OCI-LY1 (cell line): Measurements from ENCODE around the gene FCRL1.
A peak's percentile ranks its signal among the peaks of the same experiment; 100 is the strongest.

ENCODE experiments used
- H2AFZ ChIP-seq: fragments of 200-600 bp; sonication (generic), shearing (Covaris generic); 2 replicates; pipeline ENCODE4 v1.6.0; 2014; ENCODE audit warnings: antibody characterized with exemption, mild to moderate bottlenecking, low read length
- H3F3A ChIP-seq: fragments of 200-600 bp; sonication (generic), shearing (Covaris generic); 2 replicates; pipeline ENCODE4 v1.6.0; 2014; ENCODE audit warnings: mild to moderate bottlenecking, antibody characterized with exemption, low read length, moderate library complexity; ENCODE audit not compliant: insufficient read depth
- H3K27ac ChIP-seq: fragments of 200-600 bp; sonication (generic); 2 replicates; pipeline ENCODE4 v1.5.1; 2014; ENCODE audit warnings: low read length, mixed run types, mild to moderate bottlenecking, low read depth; ENCODE audit not compliant: poor library complexity, severe bottlenecking
- H3K27me3 ChIP-seq: fragments of 200-600 bp; sonication (generic); 2 replicates; pipeline ENCODE4 v1.6.0; 2014; ENCODE audit warnings: antibody characterized with exemption, mild to moderate bottlenecking, low read length, moderate library complexity; ENCODE audit not compliant: insufficient read depth
- H3K36me3 ChIP-seq: fragments of 200-600 bp; sonication (generic); 2 replicates; pipeline ENCODE4 v1.6.1; 2014; ENCODE audit warnings: mild to moderate bottlenecking, antibody characterized with exemption, low read length, moderate library complexity, mixed read lengths; ENCODE audit not compliant: insufficient read depth
- H3K4me1 ChIP-seq: fragments of 200-600 bp; sonication (generic); 2 replicates; pipeline ENCODE4 v1.5.1; 2014; ENCODE audit warnings: mild to moderate bottlenecking, low read length, moderate library complexity; ENCODE audit not compliant: insufficient read depth, severe bottlenecking
- H3K4me2 ChIP-seq: fragments of 200-600 bp; sonication (generic), shearing (Covaris generic); 2 replicates; pipeline ENCODE4 v1.6.1; 2014; ENCODE audit warnings: low read length
- H3K4me3 ChIP-seq: fragments of 200-600 bp; sonication (generic); 2 replicates; pipeline ENCODE4 v1.5.1; 2014; ENCODE audit warnings: low read length, low read depth, mild to moderate bottlenecking, mixed read lengths; ENCODE audit not compliant: poor library complexity, severe bottlenecking
- H3K79me2 ChIP-seq: fragments of 200-600 bp; shearing (Covaris generic); 2 replicates; pipeline ENCODE4 v1.6.1; 2016; ENCODE audit warnings: mixed run types, low read length, mixed read lengths; ENCODE audit not compliant: insufficient read depth
- H3K9ac ChIP-seq: fragments of 200-600 bp; sonication (generic), shearing (Covaris generic); 2 replicates; pipeline ENCODE4 v1.6.1; 2014; ENCODE audit warnings: mild to moderate bottlenecking, low read length, mixed read lengths
- H3K9me2 ChIP-seq: fragments of 200-600 bp; sonication (generic), shearing (Covaris generic); 2 replicates; pipeline ENCODE4 v1.6.1; 2014; ENCODE audit warnings: low read depth, mild to moderate bottlenecking, low read length, mixed read lengths
- H3K9me3 ChIP-seq: fragments of 200-600 bp; shearing (Covaris generic); 2 replicates; pipeline ENCODE4 v1.6.1; 2014; ENCODE audit warnings: low read length, mixed read lengths
- H4K20me1 ChIP-seq: fragments of 200-600 bp; sonication (generic), shearing (Covaris generic); 2 replicates; pipeline ENCODE4 v1.6.0; 2016; ENCODE audit warnings: mild to moderate bottlenecking, low read length; ENCODE audit not compliant: insufficient read depth
- CTCF ChIP-seq: fragments of 200-600 bp; sonication (generic), shearing (Covaris generic); IDR thresholded peaks from 2 replicates; pipeline ENCODE4 v1.5.1; 2017; ENCODE audit warnings: mild to moderate bottlenecking, antibody characterized with exemption, low read length, moderate library complexity, mixed read lengths
- EZH2 ChIP-seq: fragments of 200-600 bp; sonication (generic), shearing (Covaris generic); IDR thresholded peaks from 2 replicates; pipeline ENCODE4 v1.8.0; 2017; ENCODE audit warnings: borderline replicate concordance, mixed run types, mild to moderate bottlenecking, antibody characterized with exemption, low read length, moderate library complexity, mixed read lengths

FCRL1 gene

DNA sequence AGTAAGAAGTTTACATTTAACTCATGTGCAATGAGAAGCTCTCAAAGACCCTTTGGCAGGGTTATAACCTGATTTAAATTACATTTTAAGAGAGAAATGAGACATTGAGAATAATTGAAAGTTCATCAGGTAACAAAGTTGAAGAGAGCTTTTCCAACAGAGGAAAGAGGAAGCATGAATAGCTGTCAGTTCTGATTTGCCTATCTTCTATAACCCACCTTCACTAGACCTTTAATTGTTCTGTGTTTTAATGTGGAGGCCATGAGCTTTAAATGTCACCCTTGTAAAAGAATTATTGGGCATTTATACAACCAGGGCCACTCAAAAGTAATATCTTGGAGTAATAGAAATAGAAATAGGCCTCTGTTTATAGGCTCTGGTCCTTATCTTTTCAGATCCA is 9.3 kb upstream of the FCRL1 start:
- peaks cover 49% of the 10 kb centered on the region for H3K4me1 ChIP-seq

GRCh38 chr1:157820299-157820698 is 379 bp upstream of the FCRL1 start:
- Histone ChIP-seq H3K79me2 (peaks cover 29% of the 10 kb centered on the region), H3K27ac (peak overlapping the region; percentile 86), H3F3A (no peaks in the 10 kb centered on the region), H3K4me3 (peak overlapping the region; percentile 65), H3K9me3 (0 out of 2 replicates have a peak, but pooled peaks cover 1% of the 10 kb centered on the region), H3K4me2 (peak overlapping the region; percentile 90), H3K27me3 (no peaks in the 10 kb centered on the region), H3K36me3 (peaks cover 5% of the 10 kb centered on the region; the same call in 1 of the 2 replicates), H3K9me2 (no peaks in the 10 kb centered on the region), H2AFZ (no peak overlapping the region), H4K20me1 (no peaks in the 10 kb centered on the region), H3K4me1 (peaks cover 46% of the 10 kb centered on the region), H3K9ac (no peak overlapping the region)
- TF ChIP-seq EZH2 (no peak), CTCF (no peak)

More for the DNA sequence above, 9.3 kb upstream of the FCRL1 start:
- no peak for TF ChIP-seq EZH2
- TF ChIP-seq CTCF = no peak
- H4K20me1 ChIP-seq = no peaks in the 10 kb centered on the region
- H3K9ac ChIP-seq = no peak overlapping the region
- H3K4me3 ChIP-seq = no peak overlapping the region
- no peaks in the 10 kb centered on the region for H3K79me2 ChIP-seq
- H3K27ac ChIP-seq = no peak overlapping the region
- H3K9me2 ChIP-seq = no peaks in the 10 kb centered on the region
- no peaks in the 10 kb centered on the region for H3K36me3 ChIP-seq
- no peaks in the 10 kb centered on the region for H3K27me3 ChIP-seq
- H3F3A ChIP-seq = no peaks in the 10 kb centered on the region
- no peak overlapping the region for H3K4me2 ChIP-seq
- H3K9me3 ChIP-seq = no peaks in the 10 kb centered on the region
- H2AFZ ChIP-seq = no peak overlapping the region

DNA sequence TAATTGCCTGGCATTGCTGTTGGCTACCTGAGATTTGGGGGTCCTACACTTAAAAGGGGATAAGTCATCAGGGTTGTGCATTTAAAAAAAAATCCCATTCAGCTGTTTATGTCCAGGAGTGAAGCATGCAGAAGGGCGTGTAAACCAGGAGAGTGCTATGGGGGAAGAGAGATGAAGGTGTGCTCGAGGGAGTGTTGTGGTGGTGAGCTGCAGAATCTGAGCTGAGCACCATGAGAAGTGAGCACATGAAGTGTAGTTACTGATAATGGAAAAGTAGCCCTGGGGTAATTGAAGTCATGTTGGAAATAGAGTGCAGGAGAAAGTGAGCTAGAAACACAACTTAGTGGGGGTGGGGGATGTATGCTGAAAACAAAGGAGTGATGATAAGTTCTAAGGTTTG is 705 bp downstream of the FCRL1 start:
- Histone ChIP-seq H3K4me2 (peak overlapping the region; percentile 90), H3K9ac (peak overlapping the region; percentile 73), H3K4me3 (peak overlapping the region; percentile 65), H3K9me3 (0 out of 2 replicates have a peak, but pooled peaks cover 3% of the 10 kb centered on the region), H3K9me2 (no peaks in the 10 kb centered on the region), H4K20me1 (no peaks in the 10 kb centered on the region), H3F3A (no peaks in the 10 kb centered on the region), H3K36me3 (peaks cover 5% of the 10 kb centered on the region; the same call in 1 of the 2 replicates), H3K79me2 (peaks cover 38% of the 10 kb centered on the region), H3K27ac (peak overlapping the region; percentile 86), H2AFZ (no peak overlapping the region), H3K27me3 (no peaks in the 10 kb centered on the region), H3K4me1 (peaks cover 50% of the 10 kb centered on the region)
- TF ChIP-seq CTCF = no peak
